Ovary (tissue), 3 donors: Measurements from ENCODE around the gene ITGB6.

Experiments
- CTCF ChIP-seq, 3 donors: fragments of 450-650 bp in 2 of 3; fragments of 200-600 bp in 1 of 3; IDR thresholded peaks; one replicate each; pipeline versions ENCODE4 v1.5.1 to v1.8.0; 2016 to 2022; ENCODE audit warnings: antibody characterized with exemption in 3 of 3, mild to moderate bottlenecking in 1 of 3
- EP300 ChIP-seq: sonication (generic); formaldehyde crosslinking; IDR thresholded peaks from one replicate; pipeline ENCODE4 v1.6.1; 2017; ENCODE audit warnings: antibody characterized with exemption
- POLR2A ChIP-seq: fragments of 450-650 bp; IDR thresholded peaks from one replicate; pipeline ENCODE4 v1.6.1; 2017; ENCODE audit warnings: antibody characterized with exemption, mild to moderate bottlenecking, moderate library complexity
- donor health status: DM: no; HTN: no; CAD: no.

GRCh38 chr2:160241251-160242137 lies 41.4 kb upstream of the ITGB6 start:
- no peak for TF ChIP-seq POLR2A
- TF ChIP-seq CTCF (IDR thresholded peaks at IDR 0.05): no peak
- no peak for TF ChIP-seq EP300
